VCaP (cell line): ENCODE measurements around the gene FRRS1.

ENCODE experiments used
- H3K27ac ChIP-seq: fragments of 450-650 bp; 2 replicates; pipeline ENCODE4 v1.5.1; 2017
- TF ChIP-seq, protein P1 (sequence below): fragments of 450-650 bp; conservative IDR thresholded peaks from 2 replicates; pipeline ENCODE4 v1.5.1; 2017; ENCODE audit warnings: mild to moderate bottlenecking, moderate library complexity

Gene FRRS1

DNA sequence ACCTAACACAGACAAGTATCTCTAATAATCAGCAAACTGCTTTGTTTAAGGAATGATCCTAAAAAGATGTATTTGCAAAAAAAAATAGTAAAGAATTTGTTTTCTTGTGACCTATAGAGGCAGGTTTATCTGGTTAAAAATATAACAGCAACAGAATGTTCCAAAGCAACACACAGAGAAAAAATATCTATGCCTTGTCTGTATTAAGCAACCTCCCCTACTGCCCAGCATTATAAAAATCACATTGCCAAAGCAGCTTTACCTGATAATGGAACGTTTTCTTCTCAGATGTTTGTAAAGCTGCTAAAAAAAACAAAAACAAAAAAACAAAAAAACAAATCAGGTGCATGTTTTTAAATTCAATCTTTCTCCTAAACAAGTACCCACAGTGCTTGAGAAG lies 95.9 kb downstream of the FRRS1 start:
- no peak overlapping the region for H3K27ac ChIP-seq
- TF ChIP-seq, protein P1, sequence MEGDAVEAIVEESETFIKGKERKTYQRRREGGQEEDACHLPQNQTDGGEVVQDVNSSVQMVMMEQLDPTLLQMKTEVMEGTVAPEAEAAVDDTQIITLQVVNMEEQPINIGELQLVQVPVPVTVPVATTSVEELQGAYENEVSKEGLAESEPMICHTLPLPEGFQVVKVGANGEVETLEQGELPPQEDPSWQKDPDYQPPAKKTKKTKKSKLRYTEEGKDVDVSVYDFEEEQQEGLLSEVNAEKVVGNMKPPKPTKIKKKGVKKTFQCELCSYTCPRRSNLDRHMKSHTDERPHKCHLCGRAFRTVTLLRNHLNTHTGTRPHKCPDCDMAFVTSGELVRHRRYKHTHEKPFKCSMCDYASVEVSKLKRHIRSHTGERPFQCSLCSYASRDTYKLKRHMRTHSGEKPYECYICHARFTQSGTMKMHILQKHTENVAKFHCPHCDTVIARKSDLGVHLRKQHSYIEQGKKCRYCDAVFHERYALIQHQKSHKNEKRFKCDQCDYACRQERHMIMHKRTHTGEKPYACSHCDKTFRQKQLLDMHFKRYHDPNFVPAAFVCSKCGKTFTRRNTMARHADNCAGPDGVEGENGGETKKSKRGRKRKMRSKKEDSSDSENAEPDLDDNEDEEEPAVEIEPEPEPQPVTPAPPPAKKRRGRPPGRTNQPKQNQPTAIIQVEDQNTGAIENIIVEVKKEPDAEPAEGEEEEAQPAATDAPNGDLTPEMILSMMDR, result no peak

DNA sequence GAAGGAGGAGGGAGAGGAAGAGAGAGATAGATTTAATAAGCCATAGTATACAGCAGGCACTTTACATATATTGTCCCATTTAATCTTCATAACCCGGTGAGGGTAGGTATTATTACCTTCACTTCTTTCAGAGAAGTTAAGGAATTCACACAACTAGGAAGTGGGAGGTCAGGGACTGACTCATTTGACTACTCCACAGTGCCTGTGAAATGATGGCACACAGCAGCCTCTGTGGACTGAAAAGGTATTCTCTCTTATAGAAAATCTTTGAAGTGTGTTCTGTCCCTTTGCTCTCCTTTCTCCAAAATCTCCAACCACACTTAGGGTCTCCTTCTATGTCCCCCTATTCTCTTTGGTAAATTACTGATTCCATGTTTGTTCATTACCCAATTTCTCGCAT lies 96.6 kb downstream of the FRRS1 start:
- TF ChIP-seq, protein P1, result no peak
- no peak overlapping the region for H3K27ac ChIP-seq

DNA sequence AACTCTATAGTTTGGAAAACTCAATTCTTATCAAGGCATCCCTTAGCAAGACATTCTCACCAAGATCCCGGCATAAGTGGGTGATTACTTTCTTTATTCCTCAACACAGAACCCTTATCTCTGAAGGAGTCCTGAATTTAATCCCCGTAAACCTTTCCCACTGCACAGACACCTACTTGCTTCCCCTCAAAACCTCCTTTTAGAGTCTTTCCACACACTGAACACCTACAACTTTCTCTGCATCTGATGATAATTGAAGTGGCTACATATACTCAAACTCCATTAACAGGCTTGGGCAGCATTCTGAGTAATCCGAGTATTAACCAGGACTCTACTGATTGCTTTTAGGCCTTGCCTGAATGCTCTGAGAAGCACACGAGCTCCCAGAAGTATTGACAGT lies 97.1 kb downstream of the FRRS1 start:
- TF ChIP-seq, protein P1, result no peak
- H3K27ac ChIP-seq, result no peak overlapping the region

DNA sequence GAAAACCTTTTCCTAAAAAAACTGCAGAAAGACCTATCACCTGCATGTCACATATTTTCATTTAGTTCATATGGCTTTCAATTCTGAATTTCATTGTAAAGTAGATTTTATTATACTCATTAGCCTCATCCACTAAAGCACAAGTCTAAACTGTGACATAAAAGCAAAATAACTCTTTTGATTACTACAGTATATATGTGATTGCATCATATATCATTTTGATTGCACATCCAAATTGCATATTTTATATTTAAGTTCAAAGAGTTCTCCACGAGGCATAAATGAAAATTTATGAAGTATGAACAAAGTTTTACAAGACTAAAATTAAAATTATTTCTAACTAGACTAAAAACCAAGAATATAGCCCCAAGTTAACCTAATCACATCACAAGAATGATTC lies 101.2 kb downstream of the FRRS1 start:
- TF ChIP-seq, protein P1, result no peak
- no peak overlapping the region for H3K27ac ChIP-seq

DNA sequence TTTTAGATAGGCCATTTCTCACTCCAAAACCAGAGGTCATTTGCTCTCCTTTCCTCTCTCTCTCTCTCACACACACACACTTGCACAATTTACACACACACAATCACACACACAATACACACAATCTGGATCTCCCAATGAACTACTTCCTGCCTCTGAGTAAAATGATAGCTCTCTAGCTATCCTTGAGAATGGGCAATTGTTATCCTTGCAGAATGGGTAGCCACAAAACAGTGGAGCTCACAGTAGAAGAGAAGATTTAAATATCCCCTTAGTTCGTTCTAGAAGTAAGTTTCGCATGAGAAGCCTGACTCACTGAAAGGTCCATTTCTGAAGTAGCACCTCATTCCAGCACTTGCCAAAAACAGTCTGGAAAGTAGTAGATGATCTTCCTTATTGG lies 102.9 kb downstream of the FRRS1 start:
- H3K27ac ChIP-seq, result peak overlapping the region; percentile 47
- TF ChIP-seq, protein P1, result no peak

DNA sequence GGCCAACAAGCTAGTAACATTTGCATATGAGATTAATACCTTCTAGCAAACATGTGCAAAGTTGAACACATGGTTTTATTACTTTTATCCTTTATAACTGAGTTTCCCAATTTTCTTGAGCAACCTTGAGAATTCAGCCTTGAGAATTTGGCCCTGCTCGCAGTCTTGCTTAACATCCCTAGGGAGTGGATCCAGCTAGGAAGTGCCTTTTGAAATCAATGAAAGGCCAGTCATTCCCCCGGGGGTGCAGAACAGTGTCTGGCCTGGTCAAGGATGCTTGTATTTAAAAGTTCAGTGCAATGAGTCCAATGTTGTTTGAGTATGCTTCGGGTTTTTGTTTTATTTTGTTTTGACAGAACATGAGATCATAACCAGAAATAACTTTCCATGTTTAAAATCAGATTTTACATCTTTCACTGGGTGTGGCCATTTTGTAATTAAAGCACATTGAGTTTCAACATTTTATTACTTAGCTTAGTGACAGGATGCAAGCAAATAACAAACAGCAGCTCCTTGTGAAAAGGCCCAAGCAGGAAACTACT lies 103.8 kb downstream of the FRRS1 start:
- peak overlapping the region; percentile 47 for H3K27ac ChIP-seq
- TF ChIP-seq, protein P1, result no peak

DNA sequence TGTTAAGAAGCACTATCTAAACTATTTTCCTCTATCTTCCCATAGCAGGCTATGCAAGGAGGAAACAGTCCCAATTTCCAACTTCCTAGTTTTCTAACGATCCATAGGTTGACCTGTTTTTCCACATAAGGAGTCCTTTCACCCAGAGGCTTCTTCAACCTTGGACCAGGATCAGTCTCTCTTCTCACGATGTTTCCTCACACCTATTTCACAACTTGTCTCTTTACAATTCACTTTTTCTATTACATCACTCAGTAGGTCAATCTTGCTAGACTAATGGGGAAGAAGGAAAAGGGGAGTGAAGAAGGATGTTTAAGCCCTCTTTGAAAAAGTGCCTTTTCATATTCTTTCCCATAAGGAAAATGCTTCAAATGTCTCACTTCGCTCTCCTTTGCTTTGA lies 104.7 kb downstream of the FRRS1 start:
- TF ChIP-seq, protein P1, result no peak

DNA sequence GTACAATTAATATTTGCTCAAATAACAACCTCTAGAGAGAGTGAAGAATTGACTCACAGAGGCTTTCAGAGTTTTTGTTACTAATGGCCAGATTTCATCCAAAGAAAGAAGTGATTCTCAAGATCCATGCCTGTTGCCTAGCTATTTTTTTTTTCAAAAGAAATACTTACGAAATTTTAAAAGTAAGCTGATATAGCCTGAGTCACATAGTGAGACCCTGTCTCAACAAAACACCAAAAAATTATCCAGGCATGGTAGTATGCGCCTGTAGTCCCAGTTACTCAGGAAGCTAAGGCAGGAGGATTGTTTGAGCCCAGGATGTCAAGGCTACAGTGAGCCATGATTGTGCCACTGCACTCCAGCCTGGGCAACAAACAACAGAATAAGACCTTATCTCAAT lies 105.9 kb downstream of the FRRS1 start:
- TF ChIP-seq, protein P1, result no peak
- peak overlapping the region; percentile 73 for H3K27ac ChIP-seq

More for the DNA sequence above, 104.7 kb downstream of the FRRS1 start:
- no peak overlapping the region for H3K27ac ChIP-seq
